Omental fat pad (tissue), 4 donors: ENCODE data around the gene TREM1. TPM values are rescaled to one million over a fixed set of nuclear protein-coding genes. Genes with fewer than 3 reads are reported as not detected.

ENCODE experiments used
- ATAC-seq: fragments of 150-250 bp; one replicate; pipeline ENCODE4 v1.9.1; 2016; ENCODE audit warnings: mild to moderate bottlenecking, moderate library complexity; ENCODE audit not compliant: low FRiP score
- DNase-seq: peaks from one replicate; pipeline ENCODE4 v3.0.0-alpha.2; 2019; ENCODE audit warnings: low spot score
- CTCF ChIP-seq, 3 donors: fragments of 450-650 bp; IDR thresholded peaks; one replicate each; pipeline ENCODE4 v1.5.1; 2016 to 2017; ENCODE audit warnings: antibody characterized with exemption in 3 of 3, mild to moderate bottlenecking in 3 of 3, moderate library complexity in 2 of 3
- total RNA-seq, 4 donors: library from RNA; depleted of rRNA; stranded (reverse); fragments of >200 nt; gene quantifications; one replicate each; pipeline ENCODE4 v1.1.0, GENCODE V29; 2016

Gene TREM1
- total RNA-seq, 4 donors from 2014 or later: 5.8 to 20.2 (median 8.6) TPM

DNA sequence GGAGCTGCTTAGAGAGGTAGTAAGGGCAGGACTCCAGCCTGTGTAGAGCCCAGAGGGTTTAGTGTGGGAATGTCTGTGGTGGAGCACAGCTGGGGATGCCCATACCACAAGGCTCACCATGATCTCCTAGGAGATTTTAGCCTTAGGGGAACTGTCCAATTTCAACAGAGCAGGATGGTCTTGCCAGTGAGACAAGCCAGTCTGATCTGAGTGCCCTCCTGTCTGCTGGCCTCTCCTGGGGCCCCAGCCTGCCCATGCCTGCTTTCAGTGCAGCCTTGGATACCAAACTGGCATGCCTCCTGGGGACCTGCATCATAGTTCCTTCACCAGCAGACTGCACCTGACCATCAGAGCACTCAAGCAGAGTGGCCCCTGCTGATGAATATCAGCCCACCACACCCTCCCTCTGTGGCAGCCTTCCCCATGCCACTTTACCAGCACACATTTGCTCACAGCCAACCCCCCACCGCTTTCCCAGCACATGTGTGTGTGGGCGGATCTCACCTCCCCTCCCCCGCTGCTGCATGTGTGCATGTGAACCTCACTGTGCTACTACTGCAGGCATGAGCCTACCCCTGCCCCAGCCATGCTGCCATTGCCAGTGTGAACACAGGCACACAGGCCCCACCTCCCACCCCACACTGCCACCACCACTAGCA lies 7.9 kb upstream of the TREM1 start:
- TF ChIP-seq CTCF (IDR thresholded peaks at IDR 0.05): no peak
- no peak for DNase-seq
- no peak for ATAC-seq

DNA sequence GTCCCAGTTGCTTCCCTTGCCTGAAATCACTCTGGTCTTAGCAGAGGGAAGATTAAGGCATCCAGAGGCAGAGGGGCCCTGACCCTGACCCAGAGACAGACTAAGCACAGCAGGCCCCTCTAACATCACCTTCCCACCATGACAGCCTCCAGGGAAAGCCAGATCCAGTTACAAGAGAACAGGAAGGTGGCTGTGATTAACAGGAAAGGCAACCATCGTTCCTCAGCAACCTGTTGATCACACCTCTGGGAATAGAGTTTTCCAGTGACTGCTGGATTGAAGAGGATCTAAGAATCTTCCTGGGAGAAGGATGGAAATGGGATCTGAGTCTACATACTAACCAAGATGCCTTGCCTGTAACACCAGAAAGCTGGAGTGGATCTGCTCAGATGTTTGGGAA lies 5.2 kb upstream of the TREM1 start:
- ATAC-seq: no peak
- TF ChIP-seq CTCF (IDR thresholded peaks at IDR 0.05): no peak
- no peak for DNase-seq

DNA sequence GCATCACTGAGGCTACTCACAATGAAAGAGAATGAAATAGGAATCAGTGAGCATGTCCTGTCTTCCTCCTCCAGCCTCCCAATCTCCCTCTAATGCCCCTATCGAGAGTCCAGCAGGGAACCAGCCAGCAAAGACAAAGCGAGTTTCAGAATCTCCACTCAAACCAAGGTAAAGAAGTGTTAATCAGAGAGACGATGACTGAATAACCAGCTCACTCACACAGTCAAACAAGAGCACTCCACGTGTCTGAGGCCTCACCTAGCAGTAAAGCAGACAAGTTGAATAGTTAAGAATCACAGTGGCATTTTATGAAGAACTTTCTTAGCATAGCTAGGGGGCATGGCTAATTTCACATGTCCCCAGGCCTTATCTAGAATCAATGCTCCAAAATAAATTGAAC lies 3.3 kb upstream of the TREM1 start:
- DNase-seq: no peak
- no peak for TF ChIP-seq CTCF (IDR thresholded peaks at IDR 0.05)
- ATAC-seq: no peak

- ATAC-seq (no peak), DNase-seq (no peak)
- TF ChIP-seq CTCF (IDR thresholded peaks at IDR 0.05): no peak
These were observed 2.3 kb upstream of the TREM1 start for GRCh38 chr6:41288754-41289129.

DNA sequence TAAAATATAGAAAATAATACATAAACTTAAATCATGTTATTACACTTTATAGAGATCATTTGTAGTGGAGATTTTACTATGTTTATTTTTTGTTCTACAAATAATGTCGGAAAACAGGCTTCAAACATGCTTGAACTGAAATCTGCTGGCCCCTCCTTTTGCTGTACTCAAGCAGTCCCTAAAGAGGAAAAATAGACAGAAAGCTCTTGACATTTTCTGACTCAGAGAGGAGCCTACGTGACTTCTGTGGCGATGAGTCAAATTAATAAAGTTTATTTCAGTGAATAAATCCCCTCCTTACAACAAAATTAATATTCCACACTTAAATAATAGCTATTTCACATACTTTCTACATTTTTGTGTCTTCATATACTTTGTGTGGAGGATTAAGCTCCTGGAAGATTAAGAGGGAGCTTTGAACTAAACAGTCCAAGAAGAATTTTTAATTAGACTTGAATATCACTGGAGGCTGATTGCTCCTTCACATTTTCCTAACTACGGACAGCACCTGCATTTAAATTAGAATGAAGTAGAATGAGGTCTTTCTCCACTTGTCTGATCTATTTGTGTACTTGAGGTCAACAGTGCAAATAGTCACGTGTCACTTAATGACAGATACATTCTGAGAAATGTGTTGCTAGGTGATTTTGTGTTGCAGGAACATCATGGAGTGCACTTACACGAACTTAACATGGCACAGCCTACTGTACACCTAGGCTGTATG lies 1.7 kb upstream of the TREM1 start:
- ATAC-seq (no peak), DNase-seq (no peak)
- TF ChIP-seq CTCF (IDR thresholded peaks at IDR 0.05): no peak

GRCh38 chr6:41284726-41285125 lies 1.8 kb downstream of the TREM1 start:
- ATAC-seq (no peak), DNase-seq (no peak)

More at GRCh38 chr6:41284726-41285125, 1.8 kb downstream of the TREM1 start:
- TF ChIP-seq CTCF (IDR thresholded peaks at IDR 0.05): no peak
